ENCODE results near the gene PTK7.

Gene PTK7

DNA sequence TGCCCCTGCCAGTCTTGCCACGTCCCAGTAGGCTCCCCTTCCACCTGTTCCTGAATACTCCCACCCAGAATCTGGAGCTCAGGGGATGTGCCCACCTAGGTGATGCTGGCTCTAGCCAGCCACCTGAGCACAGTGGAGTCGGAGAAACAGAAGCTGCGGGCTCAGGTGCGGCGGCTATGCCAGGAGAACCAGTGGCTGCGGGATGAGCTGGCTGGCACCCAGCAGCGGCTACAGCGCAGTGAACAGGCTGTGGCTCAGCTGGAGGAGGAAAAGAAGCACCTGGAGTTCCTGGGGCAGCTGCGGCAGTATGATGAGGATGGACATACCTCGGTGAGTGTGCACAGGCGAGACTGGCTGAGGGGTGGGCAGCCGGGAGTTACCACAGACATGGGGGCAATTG, 13.3 kb upstream of the PTK7 start:
- TF ChIP-seq, protein P1, sequence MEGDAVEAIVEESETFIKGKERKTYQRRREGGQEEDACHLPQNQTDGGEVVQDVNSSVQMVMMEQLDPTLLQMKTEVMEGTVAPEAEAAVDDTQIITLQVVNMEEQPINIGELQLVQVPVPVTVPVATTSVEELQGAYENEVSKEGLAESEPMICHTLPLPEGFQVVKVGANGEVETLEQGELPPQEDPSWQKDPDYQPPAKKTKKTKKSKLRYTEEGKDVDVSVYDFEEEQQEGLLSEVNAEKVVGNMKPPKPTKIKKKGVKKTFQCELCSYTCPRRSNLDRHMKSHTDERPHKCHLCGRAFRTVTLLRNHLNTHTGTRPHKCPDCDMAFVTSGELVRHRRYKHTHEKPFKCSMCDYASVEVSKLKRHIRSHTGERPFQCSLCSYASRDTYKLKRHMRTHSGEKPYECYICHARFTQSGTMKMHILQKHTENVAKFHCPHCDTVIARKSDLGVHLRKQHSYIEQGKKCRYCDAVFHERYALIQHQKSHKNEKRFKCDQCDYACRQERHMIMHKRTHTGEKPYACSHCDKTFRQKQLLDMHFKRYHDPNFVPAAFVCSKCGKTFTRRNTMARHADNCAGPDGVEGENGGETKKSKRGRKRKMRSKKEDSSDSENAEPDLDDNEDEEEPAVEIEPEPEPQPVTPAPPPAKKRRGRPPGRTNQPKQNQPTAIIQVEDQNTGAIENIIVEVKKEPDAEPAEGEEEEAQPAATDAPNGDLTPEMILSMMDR (IDR thresholded peaks at IDR 0.05; ENCODE audit: low read depth, low read length), result no peak
- TF ChIP-seq EZH2phosphoT487 (IDR thresholded peaks at IDR 0.05; ENCODE audit: low read depth), result no peak
- no peaks in the 10 kb centered on the region for H4K20me1 ChIP-seq (ENCODE audit: insufficient read depth, low read length)
- peaks cover 12% of the 10 kb centered on the region for H3K4me1 ChIP-seq (ENCODE audit: low read length)
- peaks cover 14% of the 10 kb centered on the region for H3K79me2 ChIP-seq (ENCODE audit: low read length)
- H2AFZ ChIP-seq (ENCODE audit: low read depth, low read length), result no peak overlapping the region
- H3K9me3 ChIP-seq (ENCODE audit: insufficient read depth, low read length), result no peaks in the 10 kb centered on the region
- no peak overlapping the region for H3K4me2 ChIP-seq (ENCODE audit: low read length)
- peaks cover 2% of the 10 kb centered on the region for H3K36me3 ChIP-seq (replicated peaks; ENCODE audit: low read depth, low read length)
- H3K9ac ChIP-seq (ENCODE audit: low read length), result no peak overlapping the region
- H3K27me3 ChIP-seq (ENCODE audit: low read depth, low read length), result no peaks in the 10 kb centered on the region
- H3K27ac ChIP-seq (ENCODE audit: low read length), result no peak overlapping the region
- no peak overlapping the region for H3K4me3 ChIP-seq (ENCODE audit: low read length)

DNA sequence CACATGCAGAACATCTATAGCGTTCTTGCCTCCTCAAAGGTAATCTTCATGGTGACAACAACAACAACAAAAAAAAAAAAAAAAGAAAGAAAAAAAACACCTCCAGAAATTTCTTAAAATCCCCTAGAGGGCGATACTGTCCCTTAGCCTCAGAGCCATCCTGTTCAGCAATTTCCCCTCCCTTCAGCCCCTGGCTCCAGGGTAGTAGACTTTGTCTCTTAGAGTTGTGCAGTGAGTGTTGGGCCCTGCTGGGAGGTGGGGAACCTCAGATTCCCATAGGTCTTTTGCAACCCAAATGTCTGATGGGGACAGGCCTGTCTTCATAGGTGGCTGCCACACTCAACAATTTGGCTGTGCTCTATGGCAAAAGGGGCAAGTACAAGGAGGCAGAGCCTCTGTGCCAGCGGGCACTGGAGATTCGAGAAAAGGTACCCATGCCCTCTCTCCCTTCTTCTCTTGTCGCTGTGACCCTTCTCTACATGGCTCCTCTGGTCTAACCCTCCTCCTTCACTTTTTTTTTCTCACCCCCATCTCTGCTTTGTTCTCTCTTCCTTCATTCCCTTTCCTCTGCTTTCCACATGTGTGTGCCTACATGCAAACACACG, 6.0 kb upstream of the PTK7 start:
- TF ChIP-seq, protein P1 (IDR thresholded peaks at IDR 0.05; ENCODE audit: low read depth, low read length), result peak; percentile 67
- no peak for TF ChIP-seq EZH2phosphoT487 (IDR thresholded peaks at IDR 0.05; ENCODE audit: low read depth)
- H3K27me3 ChIP-seq (ENCODE audit: low read depth, low read length), result no peaks in the 10 kb centered on the region
- H4K20me1 ChIP-seq (ENCODE audit: insufficient read depth, low read length), result no peaks in the 10 kb centered on the region
- H3K4me1 ChIP-seq (ENCODE audit: low read length), result no peaks in the 10 kb centered on the region
- H2AFZ ChIP-seq (ENCODE audit: low read depth, low read length), result no peak overlapping the region
- H3K79me2 ChIP-seq (ENCODE audit: low read length), result no peaks in the 10 kb centered on the region
- H3K36me3 ChIP-seq (replicated peaks; ENCODE audit: low read depth, low read length), result no peaks in the 10 kb centered on the region
- no peak overlapping the region for H3K4me2 ChIP-seq (ENCODE audit: low read length)
- no peaks in the 10 kb centered on the region for H3K9me3 ChIP-seq (ENCODE audit: insufficient read depth, low read length)
- no peak overlapping the region for H3K4me3 ChIP-seq (ENCODE audit: low read length)
- H3K9ac ChIP-seq (ENCODE audit: low read length), result no peak overlapping the region
- no peak overlapping the region for H3K27ac ChIP-seq (ENCODE audit: low read length)

DNA sequence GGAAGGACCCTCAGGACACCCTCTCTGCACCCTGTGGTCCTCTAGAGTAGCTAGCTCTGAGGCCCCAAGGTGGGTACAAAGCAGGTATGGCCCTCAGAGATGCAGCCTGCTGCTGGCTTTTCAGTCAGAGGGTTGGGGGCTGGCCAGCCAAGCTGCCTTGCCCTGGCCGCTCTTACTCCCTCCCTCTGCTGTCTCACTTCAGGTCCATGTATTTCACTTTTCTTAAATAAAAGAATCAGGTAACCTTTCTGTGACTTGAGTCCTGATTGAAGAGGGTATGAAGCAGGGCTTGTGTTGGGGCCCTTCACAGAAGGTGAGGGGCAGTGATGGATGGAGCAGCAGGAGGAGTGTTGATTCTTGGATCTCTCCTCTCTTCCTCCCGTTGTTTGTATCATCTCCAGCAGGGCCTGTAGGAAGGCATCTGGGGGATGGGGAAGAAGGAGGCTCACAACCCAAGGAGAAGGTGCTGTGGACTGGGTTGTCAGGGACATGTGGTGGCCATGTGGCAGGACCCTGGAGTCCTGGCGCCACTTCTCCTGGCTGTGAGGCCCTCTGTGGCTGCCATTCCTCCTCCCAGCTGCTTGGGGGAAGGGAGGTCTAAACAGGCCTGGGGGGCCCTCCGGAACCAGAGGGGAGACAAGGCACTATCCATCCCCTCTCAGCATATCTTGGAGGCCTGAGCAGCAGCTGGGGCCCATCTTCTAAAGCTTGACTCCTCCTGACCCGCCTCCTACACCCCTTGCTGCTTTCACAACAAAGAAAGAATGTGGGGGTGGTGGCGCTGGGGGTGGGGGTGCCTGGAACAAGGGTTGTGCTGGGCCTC, 1.1 kb upstream of the PTK7 start:
- H3K9me3 ChIP-seq (ENCODE audit: insufficient read depth, low read length), result no peaks in the 10 kb centered on the region
- TF ChIP-seq, protein P1 (IDR thresholded peaks at IDR 0.05; ENCODE audit: low read depth, low read length), result no peak
- no peak for TF ChIP-seq EZH2phosphoT487 (IDR thresholded peaks at IDR 0.05; ENCODE audit: low read depth)
- no peaks in the 10 kb centered on the region for H3K36me3 ChIP-seq (replicated peaks; ENCODE audit: low read depth, low read length)
- no peaks in the 10 kb centered on the region for H4K20me1 ChIP-seq (ENCODE audit: insufficient read depth, low read length)
- no peak overlapping the region for H3K4me2 ChIP-seq (ENCODE audit: low read length)
- H3K27ac ChIP-seq (ENCODE audit: low read length), result no peak overlapping the region
- H3K79me2 ChIP-seq (ENCODE audit: low read length), result no peaks in the 10 kb centered on the region
- H3K27me3 ChIP-seq (ENCODE audit: low read depth, low read length), result peaks cover 20% of the 10 kb centered on the region
- no peak overlapping the region for H3K9ac ChIP-seq (ENCODE audit: low read length)
- H3K4me3 ChIP-seq (ENCODE audit: low read length), result no peak overlapping the region
- H2AFZ ChIP-seq (ENCODE audit: low read depth, low read length), result no peak overlapping the region
- no peaks in the 10 kb centered on the region for H3K4me1 ChIP-seq (ENCODE audit: low read length)
